GM18526 (cell line): ENCODE results near the gene TAF5L.

ENCODE experiments used
- POLR2A ChIP-seq: IDR thresholded peaks from 3 replicates; pipeline ENCODE4 v1.6.1; 2011; ENCODE audit not compliant: insufficient read length; ENCODE audit errors: extremely low read depth

Gene TAF5L

DNA sequence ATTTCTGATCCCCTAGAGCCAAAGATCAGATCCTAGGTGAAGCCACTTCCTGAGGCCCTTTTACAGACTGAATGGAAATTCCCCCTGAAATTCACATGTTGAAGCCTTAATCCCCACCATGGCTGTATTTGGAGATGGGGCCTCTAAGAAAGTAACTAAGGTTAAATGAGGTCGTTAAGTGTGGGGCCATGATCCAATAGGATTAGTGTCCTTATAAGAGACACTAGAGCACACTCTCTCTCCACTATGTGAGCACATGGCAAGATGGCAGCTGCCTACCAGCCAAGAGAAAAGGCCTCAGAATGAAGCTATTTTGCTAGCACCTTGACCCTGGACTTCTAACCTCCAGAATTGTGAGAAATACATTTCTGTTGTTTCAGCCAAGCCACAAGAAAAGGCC lies 81.3 kb downstream of the TAF5L start:
- no peak for TF ChIP-seq POLR2A
